MCF 10A (cell line): ENCODE data around the gene BLOC1S2. TPM values are rescaled to one million over a fixed set of nuclear protein-coding genes. Genes with fewer than 3 reads are reported as not detected.

Experiments
- BruUV-seq: library from RNA; stranded (reverse); fragments of 400-500 nt; replicated peaks from 2 replicates; lab custom pipeline; 2021; lab: Mats Ljungman, UMichigan
- CTCF ChIA-PET: fragments of 300-600 bp; sonication (Branson Sonifier 250); formaldehyde crosslinking; extraction: SDS; loops from one replicate; lab custom pipeline; 2021; ENCODE audit warnings: antibody characterized with exemption, inconsistent platforms; lab: Yijun Ruan, JAX
- POLR2A ChIA-PET: fragments of 300-600, 350-650 bp; sonication (Branson Sonifier 250); formaldehyde crosslinking; extraction: SDS; loops from one replicate; lab custom pipeline; 2020; ENCODE audit warnings: antibody characterized with exemption, inconsistent platforms; lab: Yijun Ruan, JAX
- DNase-seq: peaks from one replicate; pipeline ENCODE4 v3.0.0-alpha.2; 2018; ENCODE audit not compliant: unreplicated experiment
- H3K27ac Mint-ChIP-seq: one replicate; pipeline ENCODE4 v1.8.0; 2022; ENCODE audit warnings: mild to moderate bottlenecking, low read depth, mixed read lengths; ENCODE audit not compliant: unreplicated experiment
- H3K27me3 Mint-ChIP-seq: one replicate; pipeline ENCODE4 v1.8.0; 2022; ENCODE audit warnings: mixed read lengths; ENCODE audit not compliant: insufficient read depth, unreplicated experiment
- H3K36me3 Mint-ChIP-seq: one replicate; pipeline ENCODE4 v1.8.0; 2022; ENCODE audit warnings: mild to moderate bottlenecking, moderate library complexity, mixed read lengths; ENCODE audit not compliant: insufficient read depth, unreplicated experiment
- H3K4me1 Mint-ChIP-seq: one replicate; pipeline ENCODE4 v1.8.0; 2022; ENCODE audit warnings: mixed read lengths; ENCODE audit not compliant: insufficient read depth, unreplicated experiment
- H3K4me3 Mint-ChIP-seq: one replicate; pipeline ENCODE4 v1.8.0; 2022; ENCODE audit warnings: mild to moderate bottlenecking, moderate library complexity, mixed read lengths; ENCODE audit not compliant: unreplicated experiment
- H3K9me3 Mint-ChIP-seq: one replicate; pipeline ENCODE4 v1.8.0; 2022; ENCODE audit warnings: mixed read lengths; ENCODE audit not compliant: unreplicated experiment
- intact Hi-C: fragments of 100-400 bp; cut with micrococcal nuclease; formaldehyde crosslinking; loops from 2 replicates; pipeline ENCODE4 v1.14.1; 2022
- total RNA-seq: library from RNA; stranded (reverse); gene quantifications from 2 replicates; pipeline ENCODE4 v1.2.3, GENCODE V29; 2022
- TF ChIP-seq, protein P1 (sequence below): fragments of 200-600 bp; IDR thresholded peaks from one replicate; pipeline ENCODE4 v1.8.0; 2022; ENCODE audit warnings: antibody characterized with exemption, mild to moderate bottlenecking; ENCODE audit not compliant: unreplicated experiment

BLOC1S2 gene
- total RNA-seq, 1 experiment from 2014 or later: 98.4 TPM

GRCh38 chr10:100253041-100253440 lies 33.4 kb downstream of the BLOC1S2 start:
- no peaks in the 10 kb centered on the region for H3K9me3 Mint-ChIP-seq
- H3K4me3 Mint-ChIP-seq: no peak overlapping the region
- H3K4me1 Mint-ChIP-seq: no peaks in the 10 kb centered on the region
- BruUV-seq: no TSS peak
- TF ChIP-seq, protein P1, sequence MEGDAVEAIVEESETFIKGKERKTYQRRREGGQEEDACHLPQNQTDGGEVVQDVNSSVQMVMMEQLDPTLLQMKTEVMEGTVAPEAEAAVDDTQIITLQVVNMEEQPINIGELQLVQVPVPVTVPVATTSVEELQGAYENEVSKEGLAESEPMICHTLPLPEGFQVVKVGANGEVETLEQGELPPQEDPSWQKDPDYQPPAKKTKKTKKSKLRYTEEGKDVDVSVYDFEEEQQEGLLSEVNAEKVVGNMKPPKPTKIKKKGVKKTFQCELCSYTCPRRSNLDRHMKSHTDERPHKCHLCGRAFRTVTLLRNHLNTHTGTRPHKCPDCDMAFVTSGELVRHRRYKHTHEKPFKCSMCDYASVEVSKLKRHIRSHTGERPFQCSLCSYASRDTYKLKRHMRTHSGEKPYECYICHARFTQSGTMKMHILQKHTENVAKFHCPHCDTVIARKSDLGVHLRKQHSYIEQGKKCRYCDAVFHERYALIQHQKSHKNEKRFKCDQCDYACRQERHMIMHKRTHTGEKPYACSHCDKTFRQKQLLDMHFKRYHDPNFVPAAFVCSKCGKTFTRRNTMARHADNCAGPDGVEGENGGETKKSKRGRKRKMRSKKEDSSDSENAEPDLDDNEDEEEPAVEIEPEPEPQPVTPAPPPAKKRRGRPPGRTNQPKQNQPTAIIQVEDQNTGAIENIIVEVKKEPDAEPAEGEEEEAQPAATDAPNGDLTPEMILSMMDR: no peak
- POLR2A ChIA-PET: interaction anchor here (1.2 kb wide), 1 partner anchor 14 kb away, joined by 3 read pairs; the partner anchor contains the start of gene CWF19L1
- H3K36me3 Mint-ChIP-seq: peaks cover 93% of the 10 kb centered on the region
- no peak overlapping the region for H3K27ac Mint-ChIP-seq
- intact Hi-C loops: no loop called here
- H3K27me3 Mint-ChIP-seq: no peaks in the 10 kb centered on the region
- CTCF ChIA-PET: interaction anchor here (0.7 kb wide), 1 partner anchor 39 kb away, joined by 5 read pairs; no protein-coding TSS in a partner anchor
- no peak for DNase-seq

DNA sequence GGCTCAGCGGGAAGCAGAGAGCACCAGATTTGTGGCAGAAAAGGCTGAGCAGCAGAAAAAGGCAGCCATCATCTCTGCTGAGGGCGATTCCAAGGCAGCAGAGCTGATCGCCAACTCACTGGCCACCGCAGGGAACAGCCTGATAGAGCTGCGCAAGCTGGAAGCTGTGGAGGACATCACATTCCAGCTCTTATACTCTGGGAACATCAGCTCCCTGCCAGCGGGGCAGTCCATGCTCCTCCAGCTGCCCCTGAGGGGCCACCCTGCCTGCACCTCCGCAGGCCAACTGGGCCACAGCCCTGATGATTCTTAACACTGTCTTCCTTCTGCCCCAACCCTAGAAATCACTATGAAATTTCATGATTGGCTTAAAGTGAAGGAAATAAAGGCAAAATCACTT lies 37.7 kb downstream of the BLOC1S2 start:
- no TSS peak for BruUV-seq
- Mint-ChIP-seq H3K4me1 (no peaks in the 10 kb centered on the region), H3K9me3 (no peaks in the 10 kb centered on the region), H3K4me3 (no peak overlapping the region), H3K36me3 (peaks cover 69% of the 10 kb centered on the region), H3K27me3 (no peaks in the 10 kb centered on the region), H3K27ac (no peak overlapping the region)
- ChIA-PET POLR2A (interaction anchor here (0.7 kb wide), 1 partner anchor 26 kb away, joined by 3 read pairs; no protein-coding TSS in a partner anchor), CTCF (interaction anchor here (0.6 kb wide), 1 partner anchor 195 kb away, joined by 3 read pairs; no protein-coding TSS in a partner anchor)
- intact Hi-C loops: no loop called here
- DNase-seq: no peak
- TF ChIP-seq, protein P1: no peak

- ChIA-PET CTCF (no interaction called here), POLR2A (interaction anchor here (0.8 kb wide), 1 partner anchor 668 kb away, joined by 4 read pairs; no protein-coding TSS in a partner anchor)
- no TSS peak for BruUV-seq
- DNase-seq: no peak
- Mint-ChIP-seq H3K27ac (no peak overlapping the region), H3K4me3 (no peak overlapping the region), H3K36me3 (peaks cover 54% of the 10 kb centered on the region), H3K4me1 (no peaks in the 10 kb centered on the region), H3K9me3 (no peaks in the 10 kb centered on the region), H3K27me3 (no peaks in the 10 kb centered on the region)
- TF ChIP-seq, protein P1: no peak
- intact Hi-C loops: no loop called here
Observed at GRCh38 chr10:100245484-100246220, 40.8 kb downstream of the BLOC1S2 start.

DNA sequence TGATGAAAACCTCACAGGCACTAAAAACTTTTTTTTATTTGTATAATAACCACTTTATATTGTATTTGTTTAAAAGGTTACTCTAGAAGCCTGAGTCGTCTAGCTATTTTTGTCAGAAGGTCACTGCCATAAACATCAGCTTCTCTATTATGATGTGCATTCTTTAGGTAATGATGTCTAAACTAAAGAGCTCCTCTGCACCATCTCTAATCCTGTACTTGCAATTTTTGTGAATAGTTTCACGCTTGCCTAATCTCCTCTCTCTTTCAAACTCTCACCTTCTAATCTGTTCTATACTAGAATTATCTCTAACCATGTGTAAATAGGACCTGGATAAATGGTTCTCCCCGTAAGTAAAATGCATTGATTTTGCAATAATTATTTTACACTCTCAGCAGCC lies 46.6 kb downstream of the BLOC1S2 start:
- ChIA-PET CTCF (interaction anchor here (0.9 to 1.5 kb wide), 5 partner anchors 10 to 394 kb away, joined by 3 to 6 read pairs (median 4); no protein-coding TSS in a partner anchor), POLR2A (interaction anchor here (1.4 kb wide), 1 partner anchor 9 kb away, joined by 6 read pairs; no protein-coding TSS in a partner anchor)
- no peak overlapping the region for H3K27ac Mint-ChIP-seq
- H3K27me3 Mint-ChIP-seq: no peaks in the 10 kb centered on the region
- no peak overlapping the region for H3K4me3 Mint-ChIP-seq
- no peak for DNase-seq
- H3K9me3 Mint-ChIP-seq: no peaks in the 10 kb centered on the region
- BruUV-seq: no TSS peak
- no peaks in the 10 kb centered on the region for H3K4me1 Mint-ChIP-seq
- intact Hi-C loops: loop anchor here (5.0 kb wide), 1 partner anchor 393 kb away; no protein-coding TSS in a partner anchor
- TF ChIP-seq, protein P1: no peak
- peaks cover 68% of the 10 kb centered on the region for H3K36me3 Mint-ChIP-seq
